22Rv1 (cell line): ENCODE data around the gene RAB5IF.

Source experiments
- CTCF ChIP-seq: fragments of 450-650 bp; IDR thresholded peaks from 2 replicates; pipeline ENCODE4 v1.5.1; 2017; ENCODE audit warnings: mild to moderate bottlenecking
- ZFX ChIP-seq: fragments of 450-650 bp; IDR thresholded peaks from 2 replicates; pipeline ENCODE4 v1.6.1; 2017; ENCODE audit warnings: antibody characterized with exemption, borderline replicate concordance

GRCh38 chr20:36562724-36563123 is 42.9 kb upstream of the RAB5IF start:
- TF ChIP-seq CTCF, result no peak
- no peak for TF ChIP-seq ZFX
